Ovary (tissue), 9 donors: ENCODE measurements around the gene MMS19. TPM values are rescaled to one million over a fixed set of nuclear protein-coding genes. Genes with fewer than 3 reads are reported as not detected.

Experiments used
- DNase-seq, 5 donors: peaks; one replicate each; pipeline ENCODE4 v3.0.0-alpha.2; 2019 to 2020
- H3K27ac ChIP-seq, 2 donors: fragments of 200-600 bp; one replicate each; pipeline versions ENCODE4 v1.5.1 to v1.8.0; 2019 to 2022
- H3K27me3 ChIP-seq: fragments of 200-600 bp; one replicate; pipeline ENCODE4 v1.8.0; 2022
- H3K36me3 ChIP-seq: fragments of 200-600 bp; sonication (generic); one replicate; pipeline ENCODE4 v1.5.1; 2019
- H3K4me1 ChIP-seq: one replicate; pipeline ENCODE4 v1.8.1; 2013; ENCODE audit warnings: mild to moderate bottlenecking, moderate library complexity; ENCODE audit not compliant: insufficient read depth
- H3K4me3 ChIP-seq: fragments of 200-600 bp; sonication (generic); one replicate; pipeline ENCODE4 v1.5.1; 2017
- H3K9me3 ChIP-seq, 2 donors: fragments of 200-600 bp in 1 of 2; sonication (generic) in 1 of 2; one replicate each; pipeline versions ENCODE4 v1.5.1 to v1.8.1; 2013 to 2019; ENCODE audit warnings: mild to moderate bottlenecking in 1 of 2, moderate library complexity in 1 of 2
- CTCF ChIP-seq, 3 donors: fragments of 450-650 bp in 2 of 3; fragments of 200-600 bp in 1 of 3; IDR thresholded peaks; one replicate each; pipeline versions ENCODE4 v1.5.1 to v1.8.0; 2016 to 2022; ENCODE audit warnings: antibody characterized with exemption in 3 of 3, mild to moderate bottlenecking in 1 of 3
- EP300 ChIP-seq: sonication (generic); formaldehyde crosslinking; IDR thresholded peaks from one replicate; pipeline ENCODE4 v1.6.1; 2017; ENCODE audit warnings: antibody characterized with exemption
- POLR2A ChIP-seq: fragments of 450-650 bp; IDR thresholded peaks from one replicate; pipeline ENCODE4 v1.6.1; 2017; ENCODE audit warnings: antibody characterized with exemption, mild to moderate bottlenecking, moderate library complexity
- WGBS, 3 donors: extraction: QIAGEN DNeasy Blood & Tissue Kit in 1 of 3; methylation state at CpG; one replicate each; pipeline versions ENCODE4 v1.1.5 to v1.1.7; 2013 to 2017; 5-methylcytosine and 5-hydroxymethylcytosine counted together
- intact Hi-C, 4 donors: fragments of 100-400 bp; cut with DNase I; formaldehyde crosslinking; loops; one replicate each; pipeline versions ENCODE4 v1.11.0 to v1.15.1; 2022 to 2023
- polyA plus RNA-seq, 2 donors: library from polyadenylated mRNA; stranded (reverse); fragments of 200-250 nt in 1 of 2; fragments of 350-450 nt in 1 of 2; fragmentation: Illumina TruSeq in 1 of 2; extraction: RNeasy Lipid Tissue Mini Kit (QIAGEN cat#74804) in 1 of 2; gene quantifications; one replicate each; pipeline ENCODE4 v1.2.3, GENCODE V29; 2013 to 2014
- total RNA-seq, 7 donors: library from RNA; depleted of rRNA in 2 of 7; stranded (reverse); fragments of >200 nt in 2 of 7; fragmentation: NEBNext Ultra II Directional in 3 of 7; extraction: Animal tissue kit (Norgen Biotek cat#: 25700) in 3 of 7; gene quantifications; one replicate each; pipeline versions ENCODE4 v1.1.0 to v1.2.4, GENCODE V29; 2016 to 2023
- donor health status: DM: no; HTN: no; CAD: no; lungs with moderate emphysema.
- donor health status: DM: no; HTN: no; CAD: no.
- donor health status: Bipolar disorder and iron deficiency.
- donor health status: DM: yes; HTN: yes; CAD: no.
- donor health status: DM: no; HTN: no; CAD: no.
- donor health status: DM: yes; HTN: yes; CAD: no.

Gene MMS19
- total and polyA plus RNA-seq, 9 donors, result 45.3 to 63.6 (median 56.4) TPM

- whole genome bisulfite sequencing, 3 donors, result 56 to 60% (median 59%) methylated on average over 10 of the region's 10 CpGs
- TF ChIP-seq EP300 (no peak), POLR2A (no peak)
- Histone ChIP-seq H3K36me3 (no peaks in the 10 kb centered on the region), H3K27ac (no peak overlapping the region), H3K4me1 (peaks cover 6% of the 10 kb centered on the region), H3K4me3 (no peak overlapping the region), H3K27me3 (no peaks in the 10 kb centered on the region), H3K9me3 (no peaks in the 10 kb centered on the region)
- no peak for DNase-seq
- intact Hi-C loops, result no loop called here
These were observed 16.1 kb upstream of the MMS19 start for GRCh38 chr10:97514344-97514743.

- Histone ChIP-seq H3K4me3 (no peak overlapping the region), H3K4me1 (peaks cover 3% of the 10 kb centered on the region), H3K27ac (no peak overlapping the region), H3K9me3 (no peaks in the 10 kb centered on the region), H3K36me3 (no peaks in the 10 kb centered on the region), H3K27me3 (no peaks in the 10 kb centered on the region)
- intact Hi-C loops, result no loop called here
- DNase-seq, result no peak
- TF ChIP-seq CTCF (IDR thresholded peaks at IDR 0.05), result no peak
- no peak for TF ChIP-seq EP300
- TF ChIP-seq POLR2A, result no peak
- 57 to 68% (median 58%) methylated on average over 1 of the region's 1 CpG for WGBS, 3 donors
These were observed 14.8 kb upstream of the MMS19 start for GRCh38 chr10:97512993-97513392.

- no peak overlapping the region for H3K27ac ChIP-seq
- H3K36me3 ChIP-seq, result no peaks in the 10 kb centered on the region
- DNase-seq, result no peak
- TF ChIP-seq EP300, result no peak
- TF ChIP-seq POLR2A, result no peak
- TF ChIP-seq CTCF (IDR thresholded peaks at IDR 0.05), result no peak
- intact Hi-C loops, result no loop called here
- H3K4me1 ChIP-seq, result no peaks in the 10 kb centered on the region
- H3K27me3 ChIP-seq, result no peaks in the 10 kb centered on the region
- no peak overlapping the region for H3K4me3 ChIP-seq
- 65 to 78% (median 76%) methylated on average over 3 of the region's 3 CpGs for WGBS, 3 donors
- no peaks in the 10 kb centered on the region for H3K9me3 ChIP-seq
These were observed 13.7 kb upstream of the MMS19 start for GRCh38 chr10:97511711-97512440.

GRCh38 chr10:97510686-97511085 lies 12.5 kb upstream of the MMS19 start:
- Histone ChIP-seq H3K4me3 (no peak overlapping the region), H3K36me3 (no peaks in the 10 kb centered on the region), H3K9me3 (no peaks in the 10 kb centered on the region), H3K27ac (no peak overlapping the region), H3K27me3 (no peaks in the 10 kb centered on the region), H3K4me1 (no peaks in the 10 kb centered on the region)
- TF ChIP-seq POLR2A (no peak), CTCF (IDR thresholded peaks at IDR 0.05) (no peak), EP300 (no peak)
- no peak for DNase-seq
- 65 to 77% (median 66%) methylated on average over 4 of the region's 4 CpGs for WGBS, 3 donors
- intact Hi-C loops, result no loop called here

GRCh38 chr10:97509120-97509680 lies 11.0 kb upstream of the MMS19 start:
- H3K27me3 ChIP-seq, result no peaks in the 10 kb centered on the region
- no peaks in the 10 kb centered on the region for H3K4me1 ChIP-seq
- WGBS, 3 donors, result 91 to 92% (median 92%) methylated on average over 8 of the region's 8 CpGs
- no peak overlapping the region for H3K4me3 ChIP-seq
- no peak for DNase-seq
- H3K9me3 ChIP-seq, result no peaks in the 10 kb centered on the region
- TF ChIP-seq CTCF (IDR thresholded peaks at IDR 0.05), result no peak
- TF ChIP-seq POLR2A, result no peak
- TF ChIP-seq EP300, result no peak
- intact Hi-C loops, result no loop called here
- no peaks in the 10 kb centered on the region for H3K36me3 ChIP-seq
- H3K27ac ChIP-seq, result no peak overlapping the region
